Muscle of arm (tissue), 14 donors: ENCODE data around the gene PRSS38. TPM values are rescaled to one million over a fixed set of nuclear protein-coding genes. Genes with fewer than 3 reads are reported as not detected.

ENCODE experiments used
- DNase-seq: peaks from one replicate; pipeline ENCODE4 v3.0.0-alpha.2; 2013
- long read RNA-seq, 11 donors: transcript quantifications; one replicate each; lab custom pipeline, GENCODE V29; 2026
- polyA plus RNA-seq, 12 donors: library from polyadenylated mRNA; unstranded; fragments of 120-200 nt; gene quantifications; one replicate each; pipeline ENCODE4 v1.2.1, GENCODE V29; 2013; ENCODE audit not compliant: insufficient read length in 12 of 12

Gene PRSS38
- polyA plus RNA-seq: not detected
- long read RNA-seq, donor 1: 0 reads
- long read RNA-seq, donor 2: 0 reads
- long read RNA-seq, donor 3: 0 reads
- long read RNA-seq, donor 4: 0 reads
- long read RNA-seq, donor 5: 0 reads
- long read RNA-seq, donor 6: 0 reads
- long read RNA-seq, donor 7: 0 reads
- long read RNA-seq, donor 8: 0 reads
- long read RNA-seq, donor 9: 0 reads
- long read RNA-seq, donor 10: 0 reads
- long read RNA-seq, donor 11: 0 reads

DNA sequence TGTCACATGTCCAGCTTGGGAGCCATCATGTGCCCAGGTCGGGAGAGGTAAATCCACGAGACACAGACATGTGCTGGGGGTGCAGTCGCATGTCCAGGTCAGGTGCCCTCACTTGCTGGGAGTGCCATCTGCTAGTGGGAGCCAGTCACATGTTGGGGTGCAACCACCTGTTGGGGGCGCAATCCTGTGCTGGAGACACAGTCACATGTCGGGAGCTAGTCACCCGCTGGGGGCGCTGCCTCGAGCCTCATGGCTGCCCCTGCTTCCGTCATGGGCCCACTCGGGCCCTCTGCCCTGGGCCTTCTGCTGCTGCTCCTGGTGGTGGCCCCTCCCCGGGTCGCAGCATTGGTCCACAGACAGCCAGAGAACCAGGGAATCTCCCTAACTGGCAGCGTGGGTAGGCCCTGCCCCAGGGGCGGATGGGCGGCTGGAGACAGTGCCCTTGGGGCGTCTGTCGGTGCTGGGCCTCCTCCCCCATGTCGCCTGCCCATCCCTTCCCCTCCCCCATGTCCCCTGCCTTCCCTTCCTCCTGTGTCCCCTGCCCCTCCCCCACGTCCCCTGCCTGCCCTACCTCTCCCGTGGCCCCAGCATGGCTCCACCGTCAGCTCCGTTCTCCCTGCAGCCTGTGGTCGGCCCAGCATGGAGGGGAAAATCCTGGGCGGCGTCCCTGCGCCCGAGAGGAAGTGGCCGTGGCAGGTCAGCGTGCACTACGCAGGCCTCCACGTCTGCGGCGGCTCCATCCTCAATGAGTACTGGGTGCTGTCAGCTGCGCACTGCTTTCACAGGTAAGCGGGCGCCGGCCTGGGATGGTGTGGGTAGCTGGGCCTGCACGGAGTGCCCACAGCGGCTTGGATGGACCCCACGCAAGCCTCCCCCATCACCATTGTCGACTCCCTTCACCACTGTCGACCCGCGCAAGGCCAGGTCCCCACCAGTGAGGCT lies at the start of gene PRSS38:
TSS of gene PRSS38 (plus strand) at position 208 of the 942 bp plus-strand sequence. CDS start at position 250, 42 bp downstream.
- DNase-seq: no peak

DNA sequence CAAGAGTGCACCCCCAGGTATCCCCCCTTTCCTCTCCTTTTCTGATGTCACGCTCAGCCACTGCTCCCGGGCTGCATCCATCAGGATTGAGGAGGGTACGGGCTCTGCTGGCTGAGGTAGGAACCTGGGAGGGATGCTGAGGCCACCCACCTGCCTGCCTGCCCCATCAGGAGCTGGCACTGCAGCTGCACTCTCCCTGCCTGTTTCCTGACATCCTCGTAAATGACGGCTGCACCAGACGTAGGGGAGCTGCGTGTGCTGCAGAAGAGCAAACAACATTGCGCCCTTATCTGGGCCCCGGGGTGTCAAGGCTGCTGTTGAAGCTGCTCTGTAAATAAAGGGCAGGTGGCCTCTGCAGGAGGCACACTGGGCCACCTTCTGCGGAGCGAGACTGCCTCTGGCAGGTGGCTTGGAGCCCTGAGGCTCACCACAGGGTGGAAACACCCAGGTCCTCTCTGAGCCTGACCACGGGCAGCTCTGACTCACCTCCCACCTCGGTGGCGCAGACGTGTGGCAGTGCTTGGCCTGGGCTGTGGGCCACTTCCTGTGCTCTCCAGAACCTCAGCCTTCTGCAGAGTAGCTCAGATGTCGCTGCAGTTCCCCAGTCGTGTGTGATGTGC lies 49.4 kb upstream of the PRSS38 start:
- no peak for DNase-seq

DNA sequence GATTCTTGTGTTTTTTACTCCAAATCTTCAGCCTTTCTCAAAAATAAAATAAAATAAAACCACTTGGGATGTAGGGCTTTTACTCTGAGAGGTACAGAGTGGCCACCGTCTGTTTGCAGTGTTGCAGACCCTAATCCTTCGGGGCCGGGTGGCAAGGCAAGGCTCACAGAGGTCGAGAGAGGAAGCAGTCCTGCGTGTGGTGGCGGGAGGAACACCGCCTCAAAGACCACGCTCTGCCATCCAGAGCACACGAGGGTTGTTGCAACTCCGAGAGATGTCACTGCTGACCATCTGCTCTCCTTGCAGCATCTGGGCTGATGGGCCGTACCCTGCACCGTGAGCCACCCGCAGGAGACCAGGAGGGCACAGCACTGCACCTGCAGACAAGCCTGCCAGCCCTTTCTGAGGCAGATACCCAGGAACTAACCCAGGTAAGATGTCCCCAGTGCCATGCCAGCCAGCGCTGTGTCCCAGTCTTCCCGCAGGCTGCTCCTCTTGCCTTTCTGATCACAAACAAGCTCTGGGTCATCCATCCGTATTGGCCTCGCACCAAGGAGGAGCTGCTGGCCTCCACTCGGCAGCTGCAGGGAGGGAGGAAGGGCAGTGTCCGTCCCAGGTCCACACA lies 48.7 kb upstream of the PRSS38 start:
- DNase-seq: no peak

DNA sequence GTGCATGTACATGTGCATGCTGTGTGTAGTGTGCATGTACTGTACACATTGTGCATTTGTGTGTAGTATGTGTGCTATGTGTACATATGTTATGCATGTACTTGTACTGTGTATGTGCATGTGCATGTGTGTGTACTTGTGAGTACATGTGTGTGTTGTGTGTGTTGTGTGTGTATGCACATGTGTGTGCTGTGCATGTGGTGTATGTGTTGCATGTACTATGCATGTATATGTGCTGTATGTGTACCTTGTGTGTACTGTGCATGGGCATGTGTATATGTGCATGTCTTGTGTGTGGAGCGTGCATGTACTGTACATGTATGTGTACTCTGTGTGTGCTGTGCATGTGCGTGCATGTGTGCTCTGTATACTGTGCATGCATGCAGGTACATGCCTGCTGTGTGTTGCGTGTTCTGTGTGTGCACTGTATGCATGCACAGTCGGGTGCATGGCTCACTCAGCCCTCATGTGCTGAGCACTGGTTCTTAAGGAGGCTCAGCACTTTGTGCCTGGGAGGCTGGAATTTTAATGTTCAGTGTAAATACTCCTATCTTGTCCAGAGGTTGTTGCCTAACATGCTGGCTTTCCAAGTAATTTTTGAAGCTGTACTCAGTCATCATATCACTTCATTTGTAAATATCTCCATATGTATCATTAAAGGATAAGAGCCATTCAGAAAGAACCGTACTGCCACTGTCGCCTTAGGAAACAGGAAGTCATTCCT lies 47.9 kb upstream of the PRSS38 start:
- no peak for DNase-seq

DNA sequence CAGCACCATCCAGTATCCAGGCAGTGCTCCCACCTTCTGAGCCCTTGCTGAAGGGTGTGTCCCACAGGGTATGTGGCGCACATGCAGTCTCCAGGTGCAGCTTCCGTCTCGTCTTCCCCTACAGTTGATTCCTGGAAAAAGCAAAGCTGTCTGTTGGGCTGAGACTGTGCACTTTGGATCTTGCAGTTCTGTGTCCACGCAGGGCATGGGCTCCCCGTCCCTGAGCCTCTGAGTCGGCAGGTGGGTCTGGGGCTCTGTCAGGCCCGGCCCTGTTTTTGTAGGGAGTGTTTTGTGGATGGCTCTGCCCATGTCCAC lies 47.4 kb upstream of the PRSS38 start:
- no peak for DNase-seq

DNA sequence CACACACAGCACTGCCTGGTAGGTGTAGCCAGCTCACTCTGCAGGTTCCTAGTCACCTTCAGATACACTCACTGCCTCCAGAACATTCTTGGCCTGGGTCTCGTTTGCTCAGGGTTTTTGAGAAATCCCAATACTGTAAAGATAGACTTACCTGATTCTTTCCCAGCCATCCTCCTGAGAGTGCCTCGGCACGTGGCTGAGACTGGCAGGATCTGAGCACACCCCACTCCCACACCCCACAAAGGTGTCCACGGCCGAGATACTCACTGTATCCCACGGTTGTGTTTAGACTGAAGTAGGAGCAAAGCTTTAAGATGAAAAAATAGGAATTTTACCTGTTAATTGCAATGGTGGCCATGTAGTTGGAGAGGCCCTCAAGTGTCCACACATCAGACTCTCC lies 46.8 kb upstream of the PRSS38 start:
- no peak for DNase-seq

DNA sequence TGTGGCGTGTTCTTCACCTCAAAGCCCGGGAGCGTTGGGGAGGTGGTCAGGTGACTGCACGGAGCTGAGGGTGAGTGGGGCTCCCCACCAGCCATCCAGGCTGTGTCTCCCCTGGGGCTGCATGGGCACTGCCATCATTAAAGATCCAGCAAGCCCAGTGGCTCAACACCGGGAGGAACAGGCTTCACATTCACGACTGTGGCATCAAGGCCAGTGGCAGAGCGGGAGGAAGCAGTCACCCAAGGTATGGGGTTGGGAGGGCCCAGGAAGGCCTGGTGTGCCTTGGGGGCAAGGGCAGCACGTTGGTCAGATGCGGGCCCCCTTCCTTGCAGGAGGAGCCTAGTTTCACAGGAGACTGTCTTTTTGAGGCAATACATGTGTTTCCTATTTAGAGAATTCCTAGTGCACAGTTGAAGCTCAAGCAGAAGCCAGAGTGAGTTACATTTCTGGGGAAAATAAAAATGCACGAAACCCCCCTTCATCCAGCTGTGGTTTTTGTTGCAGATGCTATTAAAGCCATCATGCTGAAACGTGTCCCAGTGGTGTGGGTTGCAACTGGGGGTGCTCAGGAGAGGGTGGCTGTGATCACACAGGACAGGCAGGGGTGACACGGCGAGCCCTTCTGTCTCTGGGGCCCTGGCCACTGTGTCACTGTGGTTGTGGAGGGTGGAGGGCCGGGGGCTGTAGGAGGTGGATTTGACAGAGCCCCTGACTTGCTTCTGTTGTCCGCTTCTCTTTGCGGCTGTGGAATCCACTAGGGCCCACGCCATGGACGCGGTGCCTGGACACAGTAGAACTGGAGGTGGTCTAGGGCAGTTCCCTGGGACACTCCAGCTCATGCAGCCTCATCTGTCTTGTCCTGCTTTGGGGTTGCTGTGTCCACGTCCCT lies 46.2 kb upstream of the PRSS38 start:
- no peak for DNase-seq

DNA sequence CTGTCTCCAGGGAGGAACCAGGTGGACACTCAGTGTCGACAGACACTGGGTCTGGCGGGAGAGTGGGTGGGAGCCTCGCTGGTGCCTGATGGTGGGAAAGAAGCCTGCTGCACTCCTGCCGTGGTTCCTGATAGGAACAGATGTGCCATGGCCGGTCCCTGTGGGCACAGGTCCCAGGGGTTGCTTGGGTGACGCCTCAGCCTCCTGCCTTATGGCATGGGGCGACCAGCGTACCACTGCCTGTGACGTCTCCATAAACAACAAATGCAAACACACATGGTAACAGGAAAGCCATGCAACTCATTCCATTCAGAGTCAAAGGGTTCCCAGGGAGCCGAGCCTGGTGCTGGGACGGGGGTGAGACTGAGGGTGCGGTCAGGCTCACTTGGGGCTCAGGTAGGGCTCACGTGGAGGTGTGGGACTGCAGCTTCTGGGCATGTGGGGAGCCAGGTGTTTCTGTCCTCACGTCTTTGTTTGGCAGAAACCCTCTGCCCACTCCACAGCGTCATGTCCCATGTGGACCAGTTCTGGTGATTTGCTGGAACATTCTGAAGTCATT lies 45.5 kb upstream of the PRSS38 start:
- no peak for DNase-seq

DNA sequence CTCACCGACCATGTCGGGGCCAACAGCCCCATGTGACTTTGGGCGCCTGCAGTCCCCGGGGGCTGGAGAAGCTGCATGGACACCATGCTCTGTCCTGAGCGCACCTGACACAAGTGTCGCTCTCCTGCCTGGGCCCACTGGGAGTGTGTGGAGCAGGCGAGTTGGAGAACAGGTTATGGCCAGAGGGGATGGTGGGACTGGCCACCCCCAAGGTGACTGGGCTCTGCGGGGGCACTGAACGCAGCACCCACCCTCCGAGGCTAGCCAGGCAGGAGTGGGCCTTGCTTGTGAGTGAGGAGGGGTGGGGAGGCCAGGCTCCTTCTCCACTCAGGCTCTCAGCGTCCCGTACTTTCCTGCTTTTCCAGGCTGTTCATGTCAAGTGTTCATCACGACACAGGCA lies 44.7 kb upstream of the PRSS38 start:
- no peak for DNase-seq

DNA sequence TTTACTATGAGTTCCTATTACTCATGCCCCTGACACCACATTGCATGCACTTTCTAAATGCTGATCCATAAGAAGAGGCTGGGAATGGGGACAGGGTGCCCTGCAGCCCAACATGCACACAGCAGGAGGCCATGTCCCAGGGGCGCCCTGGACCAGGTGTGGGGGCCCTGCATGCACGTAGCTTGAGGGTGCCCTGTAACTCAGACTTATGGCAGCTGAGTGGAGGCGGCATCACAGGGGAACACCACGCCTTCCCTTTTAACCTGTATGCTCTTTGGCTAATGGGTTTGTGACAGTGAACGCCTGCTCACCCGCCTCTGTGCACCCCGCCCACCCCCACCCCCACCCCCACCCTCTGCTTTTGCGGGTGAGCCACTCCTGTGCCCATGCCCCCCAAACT lies 44.1 kb upstream of the PRSS38 start:
- DNase-seq: no peak

DNA sequence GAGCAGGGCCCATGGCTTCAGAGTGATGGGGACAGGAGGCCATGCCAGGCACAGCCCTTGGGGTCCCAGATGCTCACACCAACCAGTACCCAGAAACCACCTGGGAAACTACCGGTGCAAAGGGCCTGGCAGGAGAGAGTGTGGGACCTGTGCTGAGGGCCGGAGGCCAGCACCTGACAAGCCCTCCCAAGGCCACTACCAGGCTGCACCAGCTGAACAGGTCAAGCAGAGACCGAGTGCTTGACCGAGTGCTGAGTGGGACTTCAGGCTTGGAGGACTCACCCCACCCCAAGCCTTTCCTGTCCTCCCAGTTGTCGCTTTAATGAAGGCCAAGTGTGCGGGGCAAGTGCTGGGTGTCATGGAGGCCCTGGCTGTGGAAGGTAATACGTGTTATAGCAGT lies 43.7 kb upstream of the PRSS38 start:
- DNase-seq: no peak

DNA sequence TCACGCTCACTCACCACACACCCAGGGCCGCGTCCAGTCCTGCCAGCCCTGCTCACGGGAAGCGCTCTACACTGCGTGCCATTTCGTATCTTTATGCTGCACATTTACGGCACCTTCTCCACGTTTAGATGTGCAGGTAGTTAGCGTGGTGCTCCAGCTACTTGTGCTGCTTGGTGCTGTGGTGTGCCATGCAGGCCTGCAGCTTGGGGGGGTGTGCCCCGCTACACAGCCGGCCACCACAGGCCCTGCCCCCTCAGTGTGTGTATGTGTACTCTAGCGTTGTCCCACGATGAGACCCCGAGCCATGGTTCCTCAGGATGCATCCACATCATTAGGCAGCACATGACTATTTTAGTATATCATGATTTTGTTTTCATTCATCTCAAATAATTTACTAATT lies 41.9 kb upstream of the PRSS38 start:
- no peak for DNase-seq

DNA sequence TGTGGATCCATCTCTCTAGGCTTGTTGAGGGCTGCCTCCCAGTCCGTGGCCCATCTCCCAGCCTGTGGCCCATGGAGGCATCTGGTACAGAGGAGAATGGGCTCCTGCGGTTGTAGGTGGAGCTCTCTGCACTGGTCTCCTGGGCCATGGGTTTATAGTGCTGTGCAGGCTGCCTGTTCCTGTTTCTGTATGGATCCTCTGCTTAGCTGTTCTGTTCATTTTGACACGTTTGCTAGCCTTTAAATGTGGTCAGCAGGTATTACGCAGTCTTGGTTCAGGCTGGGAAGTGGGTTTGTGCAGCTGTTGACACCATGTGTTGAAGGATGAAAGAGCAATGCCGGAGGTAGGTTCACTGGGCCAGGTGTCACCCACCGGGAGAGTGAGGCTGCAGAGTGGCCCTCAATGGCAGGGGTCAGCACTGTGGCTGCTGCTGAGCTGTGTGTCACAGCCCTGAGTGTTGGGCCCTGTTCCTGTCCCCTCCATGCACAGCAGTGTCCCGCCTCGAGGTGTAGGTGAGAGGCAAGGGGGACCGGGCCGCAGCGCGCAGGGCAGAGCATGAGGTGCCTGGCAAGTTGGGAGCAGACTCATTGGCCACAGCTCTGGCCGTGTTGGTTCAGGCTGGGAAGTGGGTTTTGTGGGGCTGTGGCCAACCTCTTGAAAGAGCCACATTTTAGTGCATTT lies 41.3 kb upstream of the PRSS38 start:
- no peak for DNase-seq

DNA sequence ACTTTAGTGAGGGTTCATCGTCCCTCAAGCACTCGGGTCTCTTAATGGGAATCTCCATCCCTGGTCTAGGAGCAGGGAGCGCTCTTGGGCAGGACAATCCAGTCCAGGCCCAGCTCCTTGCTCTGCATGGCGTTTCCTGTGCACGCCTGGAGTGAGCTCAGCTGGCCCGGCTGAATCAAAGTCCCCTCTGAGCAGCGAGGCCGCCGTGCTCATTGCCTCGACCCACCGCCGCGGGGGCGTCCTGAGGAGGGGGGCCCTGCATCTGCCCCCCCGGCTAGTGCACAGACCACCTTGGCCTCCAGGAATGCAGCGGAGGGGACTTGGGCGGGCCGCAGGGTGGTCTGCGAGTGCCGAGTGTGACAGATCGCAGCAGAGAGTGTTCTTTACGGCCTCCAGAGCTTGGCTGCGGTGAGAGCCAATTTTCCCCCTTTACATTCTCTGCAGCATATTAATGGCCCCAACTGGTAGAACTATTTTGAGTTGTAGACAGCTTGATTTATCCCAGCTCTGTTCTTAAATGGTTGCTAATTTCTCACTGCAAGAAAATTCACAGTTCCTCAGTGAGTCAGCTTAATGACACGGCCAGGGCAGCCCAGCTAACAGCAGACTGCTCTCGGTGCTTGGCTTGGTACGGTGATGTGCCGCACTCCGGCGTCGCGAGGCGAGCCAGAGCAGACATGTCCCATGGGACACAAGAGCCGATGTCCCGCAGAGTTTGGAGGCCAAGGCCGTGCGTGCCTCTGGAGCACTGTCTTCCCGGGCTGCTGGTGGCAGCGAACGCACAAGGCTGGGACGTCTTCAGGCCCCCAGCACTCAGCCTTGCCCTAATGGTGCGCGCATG lies 40.4 kb upstream of the PRSS38 start:
- peak; percentile 61 for DNase-seq

DNA sequence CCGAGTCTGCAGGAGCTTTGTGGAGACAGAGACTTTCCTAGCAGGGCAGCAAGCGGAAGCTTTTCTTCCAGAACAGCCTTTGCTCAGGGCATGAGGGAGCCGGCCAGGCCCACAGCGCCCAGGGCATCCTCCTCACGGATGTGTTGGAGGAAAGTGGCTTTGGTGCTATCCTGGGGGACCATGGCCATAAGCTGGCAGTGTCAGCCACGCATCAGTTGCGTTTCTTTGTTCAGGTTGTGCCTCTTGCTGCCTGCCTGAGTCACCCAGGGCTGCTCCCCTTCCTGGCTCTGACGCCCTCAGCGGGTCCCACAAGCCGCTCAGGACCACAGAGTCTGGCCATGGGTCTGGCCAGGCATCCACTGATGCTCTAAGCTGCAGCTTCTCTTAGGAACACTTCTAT lies 39.6 kb upstream of the PRSS38 start:
- DNase-seq: no peak

DNA sequence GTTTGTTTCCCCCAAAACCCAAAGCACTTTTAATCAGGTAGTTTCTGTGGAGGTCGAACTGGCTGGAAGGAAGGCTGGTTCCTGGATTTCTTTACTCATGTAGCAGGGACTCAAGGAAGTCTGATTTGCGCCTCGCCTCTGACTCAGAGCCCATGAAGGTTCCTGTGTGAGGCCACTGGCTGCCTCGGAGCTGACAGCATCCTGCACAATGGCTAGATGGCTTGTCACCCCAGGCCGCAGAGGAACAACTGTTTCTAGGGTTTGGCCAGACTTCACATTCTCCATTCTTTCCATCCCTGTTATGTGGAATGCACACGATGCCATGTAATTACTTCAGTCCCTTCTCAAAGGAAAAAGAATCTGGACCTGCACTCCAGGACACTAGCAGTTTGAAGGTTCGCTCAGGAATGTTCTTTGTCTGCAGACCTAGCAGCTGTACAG lies 39.1 kb upstream of the PRSS38 start:
- no peak for DNase-seq

DNA sequence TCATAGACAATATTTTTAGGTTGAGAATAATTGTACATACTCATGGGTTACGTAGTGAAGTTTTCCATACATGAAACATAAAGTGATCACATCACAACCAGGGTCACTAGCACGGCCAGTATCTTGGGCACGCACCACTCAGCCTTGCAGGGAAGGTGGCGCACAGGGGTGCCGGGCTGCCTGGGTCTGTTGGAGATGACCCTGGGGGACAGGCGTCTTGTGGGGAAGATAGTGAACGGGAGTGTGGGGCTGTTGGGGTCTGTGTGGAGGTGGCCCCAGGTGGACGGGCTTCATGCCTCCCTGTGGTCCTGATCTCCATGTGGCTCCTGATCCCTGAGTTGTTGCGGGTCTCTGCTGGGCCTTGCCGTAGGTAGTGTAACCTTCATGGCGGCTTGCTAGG lies 38.3 kb upstream of the PRSS38 start:
- DNase-seq: no peak

DNA sequence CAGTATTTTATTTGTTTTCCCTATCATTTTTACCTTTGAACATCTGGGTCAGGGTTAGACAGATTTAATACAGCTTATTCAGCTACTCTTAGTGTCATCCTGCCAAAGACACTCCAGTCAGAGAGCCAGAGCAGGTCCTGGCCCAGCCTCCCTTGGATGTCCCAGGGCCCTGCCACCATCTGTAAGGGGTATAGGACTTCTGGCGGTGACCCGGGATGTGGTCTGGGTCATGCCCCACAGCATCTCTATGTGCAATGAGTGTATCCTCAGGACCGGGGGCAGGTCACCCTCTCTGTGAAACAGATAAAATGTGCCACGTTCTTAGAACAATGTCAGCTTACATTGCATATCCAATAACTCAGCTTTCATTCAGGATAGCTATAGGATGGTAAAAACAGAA lies 37.8 kb upstream of the PRSS38 start:
- DNase-seq: no peak
